DOHH2 (cell line): ENCODE measurements around the gene GPSM3.
A peak's percentile ranks its signal among the peaks of the same experiment; 100 is the strongest.

Experiments used
- H3F3A ChIP-seq: fragments of 200-600 bp; sonication (generic), shearing (Covaris generic); 2 replicates; pipeline ENCODE4 v1.6.0; 2016; ENCODE audit warnings: antibody characterized with exemption, mild to moderate bottlenecking; ENCODE audit not compliant: control insufficient read depth, insufficient read depth
- H3K27ac ChIP-seq: fragments of 200-600 bp; sonication (generic); 2 replicates; pipeline ENCODE4 v1.5.1; 2014; ENCODE audit warnings: low read depth, mild to moderate bottlenecking, low read length, moderate library complexity
- H3K27me3 ChIP-seq: fragments of 200-600 bp; sonication (generic); 2 replicates; pipeline ENCODE4 v1.6.1; 2014; ENCODE audit warnings: mild to moderate bottlenecking, low read length, mixed read lengths; ENCODE audit not compliant: control insufficient read depth
- H3K36me3 ChIP-seq: fragments of 200-600 bp; sonication (generic); 2 replicates; pipeline ENCODE4 v1.6.1; 2014; ENCODE audit warnings: mild to moderate bottlenecking, low read length, moderate library complexity, mixed read lengths; ENCODE audit not compliant: control insufficient read depth
- H3K4me1 ChIP-seq: fragments of 200-600 bp; sonication (generic); 2 replicates; pipeline ENCODE4 v1.6.1; 2014; ENCODE audit warnings: mild to moderate bottlenecking, low read length, mixed read lengths; ENCODE audit not compliant: control insufficient read depth
- H3K4me2 ChIP-seq: fragments of 200-600 bp; sonication (generic); 2 replicates; pipeline ENCODE4 v1.6.0; 2014; ENCODE audit warnings: mild to moderate bottlenecking, low read length, moderate library complexity
- H3K4me3 ChIP-seq: fragments of 200-600 bp; sonication (generic); 2 replicates; pipeline ENCODE4 v1.5.1; 2014; ENCODE audit warnings: mild to moderate bottlenecking, low read length, mixed read lengths
- H3K79me2 ChIP-seq: fragments of 200-600 bp; sonication (generic); 2 replicates; pipeline ENCODE4 v1.6.1; 2014; ENCODE audit warnings: mild to moderate bottlenecking, low read length, mixed read lengths; ENCODE audit not compliant: control insufficient read depth
- H3K9me2 ChIP-seq: fragments of 200-600 bp; sonication (generic); replicated peaks from 2 replicates; pipeline ENCODE4 v1.6.1; 2014; ENCODE audit warnings: mild to moderate bottlenecking, low read length, mixed read lengths; ENCODE audit not compliant: control insufficient read depth
- H3K9me3 ChIP-seq: fragments of 200-600 bp; sonication (generic); 2 replicates; pipeline ENCODE4 v1.6.1; 2014; ENCODE audit warnings: antibody characterized with exemption, low read length, mixed read lengths; ENCODE audit not compliant: control insufficient read depth, insufficient read depth
- H4K20me1 ChIP-seq: fragments of 200-600 bp; sonication (generic); 2 replicates; pipeline ENCODE4 v1.6.0; 2014; ENCODE audit warnings: low read depth, mild to moderate bottlenecking, antibody characterized with exemption, low read length, moderate library complexity; ENCODE audit not compliant: control insufficient read depth, insufficient read depth
- EZH2phosphoT487 ChIP-seq: fragments of 200-600 bp; sonication (generic); IDR thresholded peaks from 2 replicates; pipeline ENCODE4 v1.6.1; 2017; ENCODE audit warnings: borderline replicate concordance, mild to moderate bottlenecking, antibody characterized with exemption, low read length, moderate library complexity, mixed read lengths
- TF ChIP-seq, protein P1 (sequence below): fragments of 200-600 bp; sonication (generic); IDR thresholded peaks from one replicate; pipeline ENCODE4 v1.5.1; 2014; ENCODE audit warnings: antibody characterized with exemption, mild to moderate bottlenecking, low read depth, low read length; ENCODE audit not compliant: poor library complexity, severe bottlenecking

GPSM3 gene

GRCh38 chr6:32174416-32174815, 18.0 kb downstream of the GPSM3 start:
- Histone ChIP-seq H3K4me1 (peaks cover 41% of the 10 kb centered on the region), H3K27ac (no peak overlapping the region), H3K4me2 (peak overlapping the region; percentile 99), H3K79me2 (peaks cover 40% of the 10 kb centered on the region), H3F3A (peaks cover 15% of the 10 kb centered on the region), H3K4me3 (peak overlapping the region; percentile 85), H3K9me3 (no peaks in the 10 kb centered on the region), H4K20me1 (no peaks in the 10 kb centered on the region), H3K9me2 (no peaks in the 10 kb centered on the region), H3K27me3 (no peaks in the 10 kb centered on the region), H3K36me3 (peaks cover 24% of the 10 kb centered on the region)
- no peak for TF ChIP-seq EZH2phosphoT487
- TF ChIP-seq, protein P1, sequence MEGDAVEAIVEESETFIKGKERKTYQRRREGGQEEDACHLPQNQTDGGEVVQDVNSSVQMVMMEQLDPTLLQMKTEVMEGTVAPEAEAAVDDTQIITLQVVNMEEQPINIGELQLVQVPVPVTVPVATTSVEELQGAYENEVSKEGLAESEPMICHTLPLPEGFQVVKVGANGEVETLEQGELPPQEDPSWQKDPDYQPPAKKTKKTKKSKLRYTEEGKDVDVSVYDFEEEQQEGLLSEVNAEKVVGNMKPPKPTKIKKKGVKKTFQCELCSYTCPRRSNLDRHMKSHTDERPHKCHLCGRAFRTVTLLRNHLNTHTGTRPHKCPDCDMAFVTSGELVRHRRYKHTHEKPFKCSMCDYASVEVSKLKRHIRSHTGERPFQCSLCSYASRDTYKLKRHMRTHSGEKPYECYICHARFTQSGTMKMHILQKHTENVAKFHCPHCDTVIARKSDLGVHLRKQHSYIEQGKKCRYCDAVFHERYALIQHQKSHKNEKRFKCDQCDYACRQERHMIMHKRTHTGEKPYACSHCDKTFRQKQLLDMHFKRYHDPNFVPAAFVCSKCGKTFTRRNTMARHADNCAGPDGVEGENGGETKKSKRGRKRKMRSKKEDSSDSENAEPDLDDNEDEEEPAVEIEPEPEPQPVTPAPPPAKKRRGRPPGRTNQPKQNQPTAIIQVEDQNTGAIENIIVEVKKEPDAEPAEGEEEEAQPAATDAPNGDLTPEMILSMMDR, result no peak

DNA sequence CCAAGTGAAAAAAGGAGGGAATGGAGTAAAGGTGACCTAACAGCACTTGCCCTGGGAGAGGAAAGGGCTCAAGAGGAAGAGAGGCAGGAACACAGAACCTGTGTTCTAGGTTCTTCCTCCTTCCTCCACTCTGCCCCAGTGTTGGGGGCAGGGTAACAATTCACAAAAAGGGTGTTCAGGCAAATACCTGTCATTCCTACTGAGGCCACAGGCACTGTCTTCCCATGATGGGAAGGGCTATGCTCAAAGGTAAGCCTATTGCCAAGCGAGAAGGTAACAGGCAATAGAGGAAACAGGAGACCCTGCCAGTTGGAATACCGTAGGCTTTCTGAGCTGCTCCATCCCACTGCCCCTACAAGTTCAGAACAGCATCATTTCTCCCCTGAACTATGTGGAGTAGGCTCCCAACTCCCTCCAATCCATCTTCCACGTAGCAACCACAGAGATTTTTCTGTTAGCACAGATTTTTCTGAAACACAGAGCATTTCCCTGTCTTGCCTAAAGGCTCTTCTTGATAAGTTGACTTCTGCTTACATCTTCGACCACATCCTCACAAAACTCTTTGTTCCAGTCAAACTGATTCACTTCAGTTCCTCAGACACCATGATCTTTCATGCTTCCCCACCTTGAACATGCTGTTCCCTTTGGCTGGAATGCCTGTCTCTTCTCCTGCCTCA, 19.3 kb downstream of the GPSM3 start:
- H3K4me1 ChIP-seq, result peaks cover 42% of the 10 kb centered on the region
- peaks cover 15% of the 10 kb centered on the region for H3F3A ChIP-seq
- H3K79me2 ChIP-seq, result peaks cover 30% of the 10 kb centered on the region
- no peak overlapping the region for H3K27ac ChIP-seq
- peaks cover 24% of the 10 kb centered on the region for H3K36me3 ChIP-seq
- H3K4me3 ChIP-seq, result no peak overlapping the region
- no peak for TF ChIP-seq EZH2phosphoT487
- TF ChIP-seq, protein P1, result no peak
- H3K9me2 ChIP-seq, result no peaks in the 10 kb centered on the region
- no peaks in the 10 kb centered on the region for H4K20me1 ChIP-seq
- no peak overlapping the region for H3K4me2 ChIP-seq
- H3K9me3 ChIP-seq, result no peaks in the 10 kb centered on the region
- no peaks in the 10 kb centered on the region for H3K27me3 ChIP-seq

DNA sequence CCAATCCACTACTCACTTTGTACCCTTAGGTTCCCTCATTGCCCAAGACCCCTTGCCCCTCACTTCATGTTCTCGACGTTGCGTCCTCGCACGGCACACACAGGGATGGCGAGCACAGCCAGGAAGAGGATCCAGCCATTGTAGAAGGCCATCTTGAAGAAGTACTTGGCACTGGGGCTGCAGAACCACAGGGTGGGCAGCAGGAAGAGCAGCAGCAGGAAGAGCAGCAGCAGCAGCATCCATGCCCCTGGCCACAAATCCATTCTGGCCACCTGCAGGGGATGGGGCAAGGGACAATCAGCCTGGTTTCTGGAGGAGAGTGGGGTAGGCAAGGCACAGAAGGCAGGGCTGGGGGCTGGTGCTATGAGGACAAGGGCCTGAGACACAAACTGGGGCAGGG, 21.2 kb downstream of the GPSM3 start:
- TF ChIP-seq EZH2phosphoT487, result no peak
- TF ChIP-seq, protein P1, result no peak
- Histone ChIP-seq H3K9me2 (no peaks in the 10 kb centered on the region), H3K27ac (no peak overlapping the region), H3K9me3 (no peaks in the 10 kb centered on the region), H4K20me1 (no peaks in the 10 kb centered on the region), H3K4me1 (peaks cover 35% of the 10 kb centered on the region), H3F3A (peaks cover 4% of the 10 kb centered on the region; the same call in 1 of the 2 replicates), H3K27me3 (no peaks in the 10 kb centered on the region), H3K79me2 (peaks cover 23% of the 10 kb centered on the region), H3K4me3 (no peak overlapping the region), H3K4me2 (no peak overlapping the region), H3K36me3 (peaks cover 42% of the 10 kb centered on the region)
